ENCODE measurements around the gene PSMD14.

Gene PSMD14

GRCh38 chr2:161421686-161422085 is 113.5 kb downstream of the PSMD14 start:
- no peak for DNase-seq

GRCh38 chr2:161422816-161423403 is 114.7 kb downstream of the PSMD14 start:
- no peak for DNase-seq

- DNase-seq, result no peak
Observed at GRCh38 chr2:161423421-161424393, 115.5 kb downstream of the PSMD14 start.

GRCh38 chr2:161424394-161424769 is 116.2 kb downstream of the PSMD14 start:
- DNase-seq, result no peak

- no peak for DNase-seq
Observed at GRCh38 chr2:161424891-161425727, 116.9 kb downstream of the PSMD14 start.

- DNase-seq, result no peak
Observed at GRCh38 chr2:161425728-161426454, 117.7 kb downstream of the PSMD14 start.

- DNase-seq, result no peak
Observed at GRCh38 chr2:161426455-161426921, 118.3 kb downstream of the PSMD14 start.

GRCh38 chr2:161426922-161427663 is 118.9 kb downstream of the PSMD14 start:
- no peak for DNase-seq

- DNase-seq, result no peak
Observed at GRCh38 chr2:161427664-161428587, 119.7 kb downstream of the PSMD14 start.

- no peak for DNase-seq
Observed at GRCh38 chr2:161430386-161430785, 122.2 kb downstream of the PSMD14 start.

- no peak for DNase-seq
Observed at GRCh38 chr2:161432107-161432506, 123.9 kb downstream of the PSMD14 start.

- no peak for DNase-seq
Observed at GRCh38 chr2:161434118-161434517, 125.9 kb downstream of the PSMD14 start.

- no peak for DNase-seq
Observed at GRCh38 chr2:161436411-161436810, 128.2 kb downstream of the PSMD14 start.

GRCh38 chr2:161438598-161438997 is 130.4 kb downstream of the PSMD14 start:
- no peak for DNase-seq

- no peak for DNase-seq
Observed at GRCh38 chr2:161445097-161445496, 136.9 kb downstream of the PSMD14 start.

- DNase-seq, result no peak
Observed at GRCh38 chr2:161448431-161448830, 140.2 kb downstream of the PSMD14 start.
